Endothelial cell of umbilical vein (primary cell): ENCODE results near the gene C1orf116. TPM values are rescaled to one million over a fixed set of nuclear protein-coding genes. Genes with fewer than 3 reads are reported as not detected.

Source experiments
- BruUV-seq: library from RNA; stranded (reverse); fragments of 400-500 nt; replicated peaks from 2 replicates; lab custom pipeline; 2021; lab: Mats Ljungman, UMichigan
- CTCF ChIA-PET: fragments of 300-600, 350-600 bp; sonication (Branson Sonifier 250); formaldehyde crosslinking; loops from one replicate; lab custom pipeline; 2021; ENCODE audit warnings: antibody characterized with exemption, inconsistent platforms; lab: Charles Lee
- POLR2A ChIA-PET: fragments of 300-600, 350-600 bp; sonication (Branson Sonifier 250); formaldehyde crosslinking; loops from one replicate; lab custom pipeline; 2021; ENCODE audit warnings: antibody characterized with exemption, inconsistent platforms; lab: Charles Lee
- DNase-seq: peaks from one replicate; pipeline ENCODE4 v3.0.0-alpha.2; 2011; ENCODE audit warnings: low read depth, low spot score
- FAIRE-seq: peaks from 2 replicates; lab custom pipeline; 2011; peaks lifted over from hg19 to GRCh38; lab: Jason Lieb, UNC
- H2AFZ ChIP-seq: 2 replicates; pipeline ENCODE4 v1.6.0; 2012; ENCODE audit warnings: low read depth, low read length, control low read depth, inconsistent platforms
- H3K27ac ChIP-seq: 2 replicates; pipeline ENCODE4 v1.5.1; 2011; ENCODE audit warnings: low read depth, mild to moderate bottlenecking, control low read depth, low read length, moderate library complexity; ENCODE audit not compliant: insufficient read depth
- H3K27me3 ChIP-seq, 2 experiments: 2 replicates each; pipeline versions ENCODE4 v1.6.0 to v1.6.1; 2011; ENCODE audit warnings: low read length in 2 of 2, mixed read lengths in 1 of 2; ENCODE audit not compliant: control insufficient read depth in 2 of 2, insufficient read depth in 2 of 2
- H3K36me3 ChIP-seq, 2 experiments: 2 replicates in 1 of 2; 3 replicates in 1 of 2; pipeline ENCODE4 v1.5.1; 2011; ENCODE audit warnings: low read length in 2 of 2, mild to moderate bottlenecking in 1 of 2, moderate library complexity in 1 of 2; ENCODE audit not compliant: control insufficient read depth in 2 of 2, insufficient read depth in 2 of 2; ENCODE audit errors: extremely low read depth in 1 of 2
- H3K4me1 ChIP-seq: 3 replicates; pipeline ENCODE4 v1.5.1; 2011; ENCODE audit warnings: mild to moderate bottlenecking, low read length; ENCODE audit not compliant: control insufficient read depth, insufficient read depth; ENCODE audit errors: extremely low read depth
- H3K4me2 ChIP-seq: 2 replicates; pipeline ENCODE4 v1.6.1; 2011; ENCODE audit warnings: low read length, control low read depth, mixed read lengths; ENCODE audit not compliant: insufficient read depth
- H3K4me3 ChIP-seq, 3 experiments: fragments of 200-600 bp in 1 of 3; sonication (generic), shearing (Covaris generic) in 1 of 3; replicated peaks in 1 of 3; 2 replicates each; pipeline ENCODE4 v1.5.1; 2011 to 2016; ENCODE audit warnings: control low read depth in 3 of 3, low read length in 3 of 3, mild to moderate bottlenecking in 2 of 3, inconsistent platforms in 1 of 3, low read depth in 1 of 3, moderate library complexity in 1 of 3; ENCODE audit not compliant: insufficient read depth in 1 of 3
- H3K79me2 ChIP-seq: 2 replicates; pipeline ENCODE4 v1.6.0; 2012; ENCODE audit warnings: low read length, inconsistent platforms; ENCODE audit not compliant: control insufficient read depth, insufficient read depth
- H3K9ac ChIP-seq: replicated peaks from 2 replicates; pipeline ENCODE3; 2011; ENCODE audit warnings: low read length, control low read depth; ENCODE audit not compliant: insufficient read depth; ENCODE audit errors: extremely low read depth
- H3K9me1 ChIP-seq: replicated peaks from 3 replicates; pipeline ENCODE4 v1.6.0; 2011; ENCODE audit warnings: mild to moderate bottlenecking, low read length; ENCODE audit not compliant: control insufficient read depth, insufficient read depth; ENCODE audit errors: extremely low read depth
- H3K9me3 ChIP-seq: replicated peaks from 2 replicates; pipeline ENCODE4 v1.5.1; 2012; ENCODE audit warnings: low read length, inconsistent platforms; ENCODE audit not compliant: control insufficient read depth, insufficient read depth
- H4K20me1 ChIP-seq: replicated peaks from 2 replicates; pipeline ENCODE3; 2011; ENCODE audit warnings: mild to moderate bottlenecking, low read length; ENCODE audit not compliant: control insufficient read depth, insufficient read depth; ENCODE audit errors: extremely low read depth
- CTCF ChIP-seq, 2 donors: IDR thresholded peaks; 1 replicate in 1 of 2; 2 replicates in 1 of 2; pipeline ENCODE4 v1.5.1; 2011; ENCODE audit warnings: low read length in 2 of 2, mild to moderate bottlenecking in 2 of 2, moderate library complexity in 2 of 2, control low read depth in 1 of 2, inconsistent platforms in 1 of 2, low read depth in 1 of 2; ENCODE audit not compliant: insufficient read depth in 1 of 2; ENCODE audit errors: extremely low read depth in 1 of 2
- EZH2 ChIP-seq: IDR thresholded peaks from 2 replicates; pipeline ENCODE4 v1.6.1; 2012; ENCODE audit warnings: borderline replicate concordance, low read depth, mild to moderate bottlenecking, moderate library complexity, low read length, inconsistent platforms; ENCODE audit not compliant: severe bottlenecking
- FOS ChIP-seq: IDR thresholded peaks from 2 replicates; pipeline ENCODE4 v1.6.1; 2011; ENCODE audit warnings: mild to moderate bottlenecking, low read length, moderate library complexity, borderline replicate concordance; ENCODE audit not compliant: insufficient read depth
- GATA2 ChIP-seq: IDR thresholded peaks from 2 replicates; pipeline ENCODE4 v1.7.0; 2011; ENCODE audit warnings: low read depth, mild to moderate bottlenecking, moderate library complexity, mixed read lengths, low read length; ENCODE audit not compliant: insufficient read length, insufficient read depth
- JUN ChIP-seq: IDR thresholded peaks from 2 replicates; pipeline ENCODE4 v1.6.1; 2011; ENCODE audit warnings: borderline replicate concordance, low read depth; ENCODE audit not compliant: insufficient read length, insufficient read depth
- MAX ChIP-seq: IDR thresholded peaks from 2 replicates; pipeline ENCODE4 v1.6.1; 2011; ENCODE audit not compliant: insufficient read depth, insufficient read length
- MYC ChIP-seq: IDR thresholded peaks from one replicate; pipeline ENCODE4 v1.6.1; 2011; ENCODE audit warnings: mild to moderate bottlenecking, low read depth, low read length
- POLR2A ChIP-seq: IDR thresholded peaks from 2 replicates; pipeline ENCODE4 v1.6.1; 2012; ENCODE audit warnings: low read depth, mild to moderate bottlenecking, control low read depth, low read length
- POLR2AphosphoS5 ChIP-seq: IDR thresholded peaks from 2 replicates; pipeline ENCODE4 v1.6.1; 2012; ENCODE audit warnings: low read depth, mild to moderate bottlenecking, control low read depth, low read length, moderate library complexity; ENCODE audit not compliant: insufficient read depth
- dilution Hi-C: fragments of 300-500 bp; cut with MboI; formaldehyde crosslinking; loops from one replicate; pipeline ENCODE4 v1.15.0; 2019; ENCODE audit warnings: low sequenced_read_pairs; ENCODE audit not compliant: extremely low pct_ligation_motif_present
- intact Hi-C: fragments of 100-400 bp; cut with micrococcal nuclease; formaldehyde crosslinking; loops from one replicate; pipeline ENCODE4 v1.10.0; 2022
- polyA plus RNA-seq, 4 experiments: library from polyadenylated mRNA; depleted of rRNA in 3 of 4; stranded (reverse) in 3 of 4; unstranded in 1 of 4; fragments of >200 nt; gene quantifications; 2 replicates each; pipeline versions ENCODE4 v1.2.1 to v1.2.3, GENCODE V29; 2011 to 2012; ENCODE audit warnings: missing spikeins in 1 of 4
- total RNA-seq: library from RNA; stranded (reverse); gene quantifications from 2 replicates; pipeline ENCODE4 v1.2.3, GENCODE V29; 2021

The C1orf116 gene
- total and polyA plus RNA-seq, 2 donors (not counting 3 experiments of a cell fraction or from before 2014, with no cell fraction given): 0.07 TPM; not detected in 1

DNA sequence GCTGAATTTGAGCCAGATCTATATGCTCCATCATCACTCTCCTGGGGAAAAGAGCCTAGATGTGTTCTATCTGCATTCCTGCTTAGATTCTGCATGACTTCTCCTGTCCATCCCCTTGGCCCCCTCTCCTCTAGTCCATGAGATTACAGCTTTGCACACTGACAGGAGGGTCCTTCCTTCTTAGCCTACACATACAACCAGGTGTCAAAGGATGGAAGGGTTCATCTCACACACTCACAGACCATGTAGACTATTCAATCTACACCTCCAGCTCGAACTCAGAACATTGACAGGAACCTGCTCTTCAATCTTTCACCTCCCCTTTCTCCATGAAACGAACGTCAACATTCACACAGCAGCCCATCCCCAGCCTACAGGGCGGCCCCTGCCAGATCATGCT, 13.8 kb downstream of the C1orf116 start:
- H3K4me1 ChIP-seq: no peaks in the 10 kb centered on the region
- no peak for FAIRE-seq

More for the DNA sequence above, 13.8 kb downstream of the C1orf116 start:
- Histone ChIP-seq H3K79me2 (no peaks in the 10 kb centered on the region), H3K27ac (no peak overlapping the region), H3K4me2 (no peak overlapping the region), H3K9me1 (no peaks in the 10 kb centered on the region), H4K20me1 (no peaks in the 10 kb centered on the region), H2AFZ (no peak overlapping the region), H3K9me3 (no peaks in the 10 kb centered on the region), H3K36me3 (no peaks in the 10 kb centered on the region), H3K27me3 (peaks cover 0 to 5% of the 10 kb centered on the region in 2 experiments), H3K4me3 (no peak overlapping the region), H3K9ac (no peak overlapping the region)
- DNase-seq: no peak
- BruUV-seq: no TSS peak
- ChIA-PET CTCF (interaction anchor here (0.9 to 1.4 kb wide), 3 partner anchors 14 to 386 kb away, joined by 3 to 4 read pairs (median 3); partner anchors contain the start of gene C1orf116), POLR2A (no interaction called here)
- intact Hi-C loops: no loop called here
- dilution Hi-C loops: no loop called here
- no peak for TF ChIP-seq MAX
- TF ChIP-seq POLR2A: no peak
- TF ChIP-seq JUN: no peak
- TF ChIP-seq CTCF (IDR thresholded peaks at IDR 0.05; ENCODE audit: extremely low read depth in 1 of 2, insufficient read depth in 1 of 2, low read depth in 1 of 2, low read length in 2 of 2): no peak
- no peak for TF ChIP-seq GATA2
- TF ChIP-seq MYC: no peak
- no peak for TF ChIP-seq FOS
- TF ChIP-seq EZH2: no peak
- no peak for TF ChIP-seq POLR2AphosphoS5
